HEK293 (cell line): ENCODE measurements around the gene RNF7.

Source experiments
- CTCF ChIA-PET: fragments of 350-600 bp; formaldehyde crosslinking; extraction: SDS; loops from one replicate; lab custom pipeline; 2021; ENCODE audit warnings: antibody characterized with exemption; lab: Yijun Ruan, JAX
- POLR2A ChIA-PET: fragments of 300-600 bp; formaldehyde crosslinking; extraction: SDS; loops from one replicate; lab custom pipeline; 2020; ENCODE audit warnings: antibody characterized with exemption, inconsistent platforms; lab: Yijun Ruan, JAX
- H3K27ac ChIP-seq: fragments of 200-500 bp; sonication (Bioruptor generic); 2 replicates; pipeline ENCODE4 v1.5.1; 2014; ENCODE audit warnings: low read depth, low read length, control low read depth, inconsistent platforms; ENCODE audit errors: extremely low read depth
- H3K36me3 ChIP-seq, 2 experiments: fragments of 200-500 bp in 1 of 2; sonication (Bioruptor generic) in 1 of 2; 1 replicate in 1 of 2; 2 replicates in 1 of 2; pipeline ENCODE4 v1.5.1; 2014 to 2017; ENCODE audit warnings: inconsistent platforms in 2 of 2, low read length in 2 of 2; ENCODE audit not compliant: control insufficient read depth in 2 of 2, insufficient read depth in 1 of 2
- H3K4me1 ChIP-seq: fragments of 200-500 bp; sonication (Bioruptor generic); 2 replicates; pipeline ENCODE4 v1.5.1; 2014; ENCODE audit warnings: mild to moderate bottlenecking, low read length, inconsistent platforms; ENCODE audit not compliant: control insufficient read depth, insufficient read depth
- H3K4me3 ChIP-seq: 2 replicates; pipeline ENCODE4 v1.5.1; 2011; ENCODE audit warnings: low read depth, mild to moderate bottlenecking, control low read depth, low read length, moderate library complexity
- H3K9me3 ChIP-seq: fragments of 200-500 bp; sonication (Bioruptor generic); 2 replicates; pipeline ENCODE4 v1.5.1; 2014; ENCODE audit warnings: low read depth, low read length, inconsistent platforms; ENCODE audit not compliant: control insufficient read depth, insufficient read depth
- BCL11B ChIP-seq: fragments of 450-650 bp; formaldehyde crosslinking; IDR thresholded peaks from 2 replicates; pipeline ENCODE4 v1.5.1; 2016; ENCODE audit warnings: low read depth, missing biosample characterization, missing genetic modification characterization
- HOXD13 ChIP-seq: sonication (generic); formaldehyde crosslinking; IDR thresholded peaks from 2 replicates; pipeline ENCODE4 v1.8.0; 2022; ENCODE audit warnings: missing genetic modification reagents, borderline replicate concordance
- SCRT2 ChIP-seq: fragments of 450-650 bp; formaldehyde crosslinking; IDR thresholded peaks from 2 replicates; pipeline ENCODE4 v1.5.1; 2016; ENCODE audit warnings: missing biosample characterization, missing genetic modification characterization
- SETDB1 ChIP-seq: IDR thresholded peaks from one replicate; pipeline ENCODE4 v1.6.1; 2017; ENCODE audit warnings: mild to moderate bottlenecking, low read length, moderate library complexity, mixed read lengths; ENCODE audit not compliant: insufficient read length
- YY1 ChIP-seq: fragments of 450-650 bp; formaldehyde crosslinking; IDR thresholded peaks from 2 replicates; pipeline ENCODE4 v1.5.1; 2018; ENCODE audit warnings: missing biosample characterization, missing genetic modification characterization
- YY2 ChIP-seq: fragments of 450-650 bp; formaldehyde crosslinking; IDR thresholded peaks from 2 replicates; pipeline ENCODE4 v1.5.1; 2016; ENCODE audit warnings: missing biosample characterization, missing genetic modification characterization
- ZEB2 ChIP-seq: fragments of 450-650 bp; formaldehyde crosslinking; IDR thresholded peaks from 2 replicates; pipeline ENCODE4 v1.5.1; 2016; ENCODE audit warnings: missing biosample characterization, missing genetic modification characterization
- ZNF155 ChIP-seq: fragments of 450-650 bp; formaldehyde crosslinking; IDR thresholded peaks from 2 replicates; pipeline ENCODE4 v1.5.1; 2016; ENCODE audit warnings: missing biosample characterization, missing genetic modification characterization
- ZNF175 ChIP-seq: fragments of 450-650 bp; formaldehyde crosslinking; IDR thresholded peaks from 2 replicates; pipeline ENCODE4 v1.5.1; 2016; ENCODE audit warnings: missing biosample characterization, missing genetic modification characterization
- ZNF335 ChIP-seq: fragments of 450-650 bp; formaldehyde crosslinking; conservative IDR thresholded peaks from 2 replicates; pipeline ENCODE4 v1.5.1; 2016; ENCODE audit warnings: missing biosample characterization, missing genetic modification characterization
- ZNF530 ChIP-seq: fragments of 450-650 bp; formaldehyde crosslinking; IDR thresholded peaks from 2 replicates; pipeline ENCODE4 v1.5.1; 2016; ENCODE audit warnings: low read depth, missing biosample characterization, missing genetic modification characterization
- ZNF626 ChIP-seq: fragments of 450-650 bp; sonication (Bioruptor Pico); formaldehyde crosslinking; IDR thresholded peaks from 2 replicates; pipeline ENCODE4 v1.5.1; 2018; ENCODE audit warnings: missing biosample characterization, missing genetic modification characterization, inconsistent platforms
- ZNF701 ChIP-seq: fragments of 450-650 bp; formaldehyde crosslinking; IDR thresholded peaks from 2 replicates; pipeline ENCODE4 v1.5.1; 2016; ENCODE audit warnings: missing biosample characterization, missing genetic modification characterization
- ZNF747 ChIP-seq: fragments of 450-650 bp; formaldehyde crosslinking; IDR thresholded peaks from 2 replicates; pipeline ENCODE4 v1.5.1; 2016; ENCODE audit warnings: missing biosample characterization, missing genetic modification characterization
- ZNF791 ChIP-seq: fragments of 450-650 bp; formaldehyde crosslinking; IDR thresholded peaks from 2 replicates; pipeline ENCODE4 v1.5.1; 2016; ENCODE audit warnings: missing biosample characterization, missing genetic modification characterization
- ZNF830 ChIP-seq: fragments of 450-650 bp; IDR thresholded peaks from 2 replicates; pipeline ENCODE4 v1.5.0; 2018; ENCODE audit warnings: missing biosample characterization, missing genetic modification characterization, low read depth, mild to moderate bottlenecking, moderate library complexity
- ZXDB ChIP-seq: fragments of 450-650 bp; formaldehyde crosslinking; IDR thresholded peaks from 2 replicates; pipeline ENCODE4 v1.5.1; 2016; ENCODE audit warnings: missing biosample characterization, missing genetic modification characterization
- TF ChIP-seq, protein P1 (sequence below): fragments of 450-650 bp; formaldehyde crosslinking; IDR thresholded peaks from 2 replicates; pipeline ENCODE4 v1.5.1; 2016; ENCODE audit warnings: missing biosample characterization, missing genetic modification characterization, low read depth
- TF ChIP-seq, protein P2 (sequence below): fragments of 450-650 bp; formaldehyde crosslinking; IDR thresholded peaks from 2 replicates; pipeline ENCODE4; 2016; ENCODE audit warnings: missing biosample characterization, missing genetic modification characterization
- TF ChIP-seq, protein P3 (sequence below): fragments of 450-650 bp; formaldehyde crosslinking; IDR thresholded peaks from 2 replicates; pipeline ENCODE4 v1.5.1; 2016; ENCODE audit warnings: missing biosample characterization, missing genetic modification characterization, borderline replicate concordance
- TF ChIP-seq, protein P4 (sequence below): fragments of 450-650 bp; formaldehyde crosslinking; IDR thresholded peaks from 2 replicates; pipeline ENCODE4 v1.5.1; 2016; ENCODE audit warnings: missing biosample characterization, missing genetic modification characterization
- TF ChIP-seq, protein P5 (sequence below): fragments of 450-650 bp; formaldehyde crosslinking; IDR thresholded peaks from 2 replicates; pipeline ENCODE4 v1.5.1; 2016; ENCODE audit warnings: missing biosample characterization, missing genetic modification characterization
- TF ChIP-seq, protein P6 (sequence below): fragments of 450-650 bp; formaldehyde crosslinking; IDR thresholded peaks from 2 replicates; pipeline ENCODE4 v1.5.1; 2016; ENCODE audit warnings: missing biosample characterization, missing genetic modification characterization

Gene RNF7

DNA sequence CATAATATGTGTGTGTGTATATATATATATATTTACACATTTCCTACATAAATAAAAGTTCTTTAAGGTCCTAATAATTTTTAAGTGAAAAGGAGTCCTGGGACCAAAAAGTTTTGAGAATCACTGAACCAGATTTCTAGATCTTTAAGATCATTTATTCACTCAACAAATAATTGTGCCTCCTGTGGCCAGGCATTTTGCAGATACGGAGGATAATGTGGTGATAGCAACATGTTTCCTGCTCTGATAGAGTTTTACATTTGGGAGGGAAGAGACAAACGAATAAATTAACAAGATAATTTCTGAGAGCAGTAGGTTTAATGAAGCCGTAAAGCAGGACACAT is 448 bp upstream of the RNF7 start (continued):
- TF ChIP-seq, protein P1, sequence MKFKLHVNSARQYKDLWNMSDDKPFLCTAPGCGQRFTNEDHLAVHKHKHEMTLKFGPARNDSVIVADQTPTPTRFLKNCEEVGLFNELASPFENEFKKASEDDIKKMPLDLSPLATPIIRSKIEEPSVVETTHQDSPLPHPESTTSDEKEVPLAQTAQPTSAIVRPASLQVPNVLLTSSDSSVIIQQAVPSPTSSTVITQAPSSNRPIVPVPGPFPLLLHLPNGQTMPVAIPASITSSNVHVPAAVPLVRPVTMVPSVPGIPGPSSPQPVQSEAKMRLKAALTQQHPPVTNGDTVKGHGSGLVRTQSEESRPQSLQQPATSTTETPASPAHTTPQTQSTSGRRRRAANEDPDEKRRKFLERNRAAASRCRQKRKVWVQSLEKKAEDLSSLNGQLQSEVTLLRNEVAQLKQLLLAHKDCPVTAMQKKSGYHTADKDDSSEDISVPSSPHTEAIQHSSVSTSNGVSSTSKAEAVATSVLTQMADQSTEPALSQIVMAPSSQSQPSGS: no peak
- TF ChIP-seq, protein P2, sequence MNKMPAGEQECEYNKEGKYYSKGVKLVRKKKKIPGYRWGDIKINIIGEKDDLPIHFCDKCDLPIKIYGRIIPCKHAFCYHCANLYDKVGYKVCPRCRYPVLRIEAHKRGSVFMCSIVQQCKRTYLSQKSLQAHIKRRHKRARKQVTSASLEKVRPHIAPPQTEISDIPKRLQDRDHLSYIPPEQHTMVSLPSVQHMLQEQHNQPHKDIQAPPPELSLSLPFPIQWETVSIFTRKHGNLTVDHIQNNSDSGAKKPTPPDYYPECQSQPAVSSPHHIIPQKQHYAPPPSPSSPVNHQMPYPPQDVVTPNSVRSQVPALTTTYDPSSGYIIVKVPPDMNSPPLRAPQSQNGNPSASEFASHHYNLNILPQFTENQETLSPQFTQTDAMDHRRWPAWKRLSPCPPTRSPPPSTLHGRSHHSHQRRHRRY (tag by site-specific recombination): no peak
- TF ChIP-seq, protein P3, sequence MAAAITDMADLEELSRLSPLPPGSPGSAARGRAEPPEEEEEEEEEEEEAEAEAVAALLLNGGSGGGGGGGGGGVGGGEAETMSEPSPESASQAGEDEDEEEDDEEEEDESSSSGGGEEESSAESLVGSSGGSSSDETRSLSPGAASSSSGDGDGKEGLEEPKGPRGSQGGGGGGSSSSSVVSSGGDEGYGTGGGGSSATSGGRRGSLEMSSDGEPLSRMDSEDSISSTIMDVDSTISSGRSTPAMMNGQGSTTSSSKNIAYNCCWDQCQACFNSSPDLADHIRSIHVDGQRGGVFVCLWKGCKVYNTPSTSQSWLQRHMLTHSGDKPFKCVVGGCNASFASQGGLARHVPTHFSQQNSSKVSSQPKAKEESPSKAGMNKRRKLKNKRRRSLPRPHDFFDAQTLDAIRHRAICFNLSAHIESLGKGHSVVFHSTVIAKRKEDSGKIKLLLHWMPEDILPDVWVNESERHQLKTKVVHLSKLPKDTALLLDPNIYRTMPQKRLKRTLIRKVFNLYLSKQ (tag by site-specific recombination): no peak

DNA sequence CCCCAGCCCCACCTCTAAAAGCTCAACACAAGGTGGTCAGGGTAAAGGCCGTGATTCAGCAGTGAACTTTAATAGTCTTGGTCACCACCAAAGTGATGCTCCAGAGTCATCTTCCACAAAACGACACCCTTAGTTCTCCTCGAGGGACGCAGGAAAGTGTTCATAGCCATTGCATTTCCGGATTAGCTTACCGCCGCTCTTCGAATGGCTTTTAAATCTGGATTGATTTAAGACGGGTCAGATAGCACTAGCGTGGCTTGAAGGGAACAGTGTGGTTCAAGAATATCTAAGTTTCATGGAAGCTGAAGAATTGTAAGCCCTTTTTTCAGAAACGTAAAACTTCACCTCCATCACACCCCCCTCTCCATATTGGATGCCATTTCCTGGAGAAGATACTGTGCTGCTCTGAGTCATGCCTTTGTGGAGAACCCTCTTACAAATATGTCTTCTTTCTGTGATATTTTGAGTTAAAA is 829 bp downstream of the RNF7 start:
- H3K9me3 ChIP-seq: no peaks in the 10 kb centered on the region
- POLR2A ChIA-PET: interaction anchor here (0.7 to 1.3 kb wide), 2 partner anchors 29 to 136 kb away, joined by 3 to 5 read pairs; no protein-coding TSS in a partner anchor
- no peaks in the 10 kb centered on the region for H3K4me1 ChIP-seq
- peak overlapping the region; percentile 65; the same call in 1 of the 2 replicates for H3K27ac ChIP-seq
- peak overlapping the region; percentile 94 for H3K4me3 ChIP-seq
- TF ChIP-seq, protein P4, sequence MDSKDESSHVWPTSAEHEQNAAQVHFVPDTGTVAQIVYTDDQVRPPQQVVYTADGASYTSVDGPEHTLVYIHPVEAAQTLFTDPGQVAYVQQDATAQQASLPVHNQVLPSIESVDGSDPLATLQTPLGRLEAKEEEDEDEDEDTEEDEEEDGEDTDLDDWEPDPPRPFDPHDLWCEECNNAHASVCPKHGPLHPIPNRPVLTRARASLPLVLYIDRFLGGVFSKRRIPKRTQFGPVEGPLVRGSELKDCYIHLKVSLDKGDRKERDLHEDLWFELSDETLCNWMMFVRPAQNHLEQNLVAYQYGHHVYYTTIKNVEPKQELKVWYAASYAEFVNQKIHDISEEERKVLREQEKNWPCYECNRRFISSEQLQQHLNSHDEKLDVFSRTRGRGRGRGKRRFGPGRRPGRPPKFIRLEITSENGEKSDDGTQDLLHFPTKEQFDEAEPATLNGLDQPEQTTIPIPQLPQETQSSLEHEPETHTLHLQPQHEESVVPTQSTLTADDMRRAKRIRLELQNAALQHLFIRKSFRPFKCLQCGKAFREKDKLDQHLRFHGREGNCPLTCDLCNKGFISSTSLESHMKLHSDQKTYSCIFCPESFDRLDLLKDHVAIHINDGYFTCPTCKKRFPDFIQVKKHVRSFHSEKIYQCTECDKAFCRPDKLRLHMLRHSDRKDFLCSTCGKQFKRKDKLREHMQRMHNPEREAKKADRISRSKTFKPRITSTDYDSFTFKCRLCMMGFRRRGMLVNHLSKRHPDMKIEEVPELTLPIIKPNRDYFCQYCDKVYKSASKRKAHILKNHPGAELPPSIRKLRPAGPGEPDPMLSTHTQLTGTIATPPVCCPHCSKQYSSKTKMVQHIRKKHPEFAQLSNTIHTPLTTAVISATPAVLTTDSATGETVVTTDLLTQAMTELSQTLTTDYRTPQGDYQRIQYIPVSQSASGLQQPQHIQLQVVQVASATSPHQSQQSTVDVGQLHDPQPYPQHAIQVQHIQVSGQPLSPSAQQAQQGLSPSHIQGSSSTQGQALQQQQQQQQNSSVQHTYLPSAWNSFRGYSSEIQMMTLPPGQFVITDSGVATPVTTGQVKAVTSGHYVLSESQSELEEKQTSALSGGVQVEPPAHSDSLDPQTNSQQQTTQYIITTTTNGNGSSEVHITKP (tag by site-specific recombination): peak; percentile 80
- TF ChIP-seq ZNF155 (tag by site-specific recombination) (no peak), ZNF791 (tag by site-specific recombination) (no peak), ZNF175 (tag by site-specific recombination) (no peak), BCL11B (no peak), ZXDB (tag by site-specific recombination) (no peak), YY1 (tag by site-specific recombination) (0 out of 2 replicates have a peak, but pooled peaks have one; percentile 16), ZEB2 (tag by site-specific recombination) (no peak), HOXD13 (CRISPR knock-in tag) (no peak), SCRT2 (0 out of 2 replicates have a peak, but pooled peaks have one; percentile 4), SETDB1 (no peak), ZNF530 (no peak), ZNF335 (tag by site-specific recombination) (peak; percentile 36; the same call in 1 of the 2 replicates), ZNF626 (no peak), ZNF747 (tag by site-specific recombination) (no peak), ZNF701 (tag by site-specific recombination) (no peak), YY2 (tag by site-specific recombination) (no peak), ZNF830 (no peak)
- TF ChIP-seq, protein P5, sequence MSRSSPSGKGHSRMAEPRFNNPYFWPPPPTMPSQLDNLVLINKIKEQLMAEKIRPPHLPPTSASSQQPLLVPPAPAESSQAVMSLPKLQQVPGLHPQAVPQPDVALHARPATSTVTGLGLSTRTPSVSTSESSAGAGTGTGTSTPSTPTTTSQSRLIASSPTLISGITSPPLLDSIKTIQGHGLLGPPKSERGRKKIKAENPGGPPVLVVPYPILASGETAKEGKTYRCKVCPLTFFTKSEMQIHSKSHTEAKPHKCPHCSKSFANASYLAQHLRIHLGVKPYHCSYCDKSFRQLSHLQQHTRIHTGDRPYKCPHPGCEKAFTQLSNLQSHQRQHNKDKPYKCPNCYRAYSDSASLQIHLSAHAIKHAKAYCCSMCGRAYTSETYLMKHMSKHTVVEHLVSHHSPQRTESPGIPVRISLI: no peak
- TF ChIP-seq, protein P6, sequence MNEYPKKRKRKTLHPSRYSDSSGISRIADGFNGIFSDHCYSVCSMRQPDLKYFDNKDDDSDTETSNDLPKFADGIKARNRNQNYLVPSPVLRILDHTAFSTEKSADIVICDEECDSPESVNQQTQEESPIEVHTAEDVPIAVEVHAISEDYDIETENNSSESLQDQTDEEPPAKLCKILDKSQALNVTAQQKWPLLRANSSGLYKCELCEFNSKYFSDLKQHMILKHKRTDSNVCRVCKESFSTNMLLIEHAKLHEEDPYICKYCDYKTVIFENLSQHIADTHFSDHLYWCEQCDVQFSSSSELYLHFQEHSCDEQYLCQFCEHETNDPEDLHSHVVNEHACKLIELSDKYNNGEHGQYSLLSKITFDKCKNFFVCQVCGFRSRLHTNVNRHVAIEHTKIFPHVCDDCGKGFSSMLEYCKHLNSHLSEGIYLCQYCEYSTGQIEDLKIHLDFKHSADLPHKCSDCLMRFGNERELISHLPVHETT (tag by site-specific recombination): no peak
- TF ChIP-seq, all 188 proteins: peak for 4
- H3K36me3 ChIP-seq: peaks cover 0 to 4% of the 10 kb centered on the region in 2 experiments; a peak in 1 of 3 replicates
- CTCF ChIA-PET: interaction anchor here (0.5 to 1.8 kb wide), 9 partner anchors 13 to 1420 kb away, joined by 3 to 12 read pairs (median 4); no protein-coding TSS in a partner anchor
